Breast epithelium (tissue), 4 donors: ENCODE measurements around the gene TRPC4AP. TPM values are rescaled to one million over a fixed set of nuclear protein-coding genes. Genes with fewer than 3 reads are reported as not detected.

ENCODE experiments used
- DNase-seq, 2 donors: peaks; one replicate each; pipeline ENCODE4 v3.0.0-alpha.2; 2019; ENCODE audit warnings: low spot score in 2 of 2
- H3K27ac ChIP-seq, 2 donors: fragments of 200-600 bp; sonication (generic) in 1 of 2; one replicate each; pipeline ENCODE4 v1.5.1; 2016 to 2019; ENCODE audit warnings: mild to moderate bottlenecking in 1 of 2
- H3K27me3 ChIP-seq, 2 donors: fragments of 200-600 bp; sonication (generic) in 1 of 2; one replicate each; pipeline versions ENCODE4 v1.5.1 to v1.6.0; 2017 to 2019; ENCODE audit warnings: control low read depth in 1 of 2, mild to moderate bottlenecking in 1 of 2
- H3K36me3 ChIP-seq: fragments of 200-600 bp; one replicate; pipeline ENCODE4 v1.5.1; 2019
- H3K4me1 ChIP-seq, 2 donors: fragments of 200-600 bp; sonication (generic); one replicate each; pipeline ENCODE4 v1.5.1; 2016 to 2019; ENCODE audit warnings: control low read depth in 1 of 2
- H3K4me3 ChIP-seq, 3 donors: fragments of 200-600 bp; sonication (generic); 1 replicate in 2 of 3; 2 replicates in 1 of 3; pipeline ENCODE4 v1.5.1; 2016 to 2019; ENCODE audit warnings: mild to moderate bottlenecking in 3 of 3, moderate library complexity in 2 of 3
- H3K9me3 ChIP-seq, 2 donors: fragments of 200-600 bp; sonication (generic) in 1 of 2; one replicate each; pipeline ENCODE4 v1.5.1; 2016 to 2019; ENCODE audit warnings: control low read depth in 1 of 2
- POLR2A ChIP-seq: fragments of 450-650 bp; IDR thresholded peaks from one replicate; pipeline ENCODE4 v1.6.1; 2016; ENCODE audit warnings: antibody characterized with exemption, mild to moderate bottlenecking, moderate library complexity
- POLR2AphosphoS5 ChIP-seq, 3 donors: sonication (generic); formaldehyde crosslinking; IDR thresholded peaks; one replicate each; pipeline ENCODE4 v1.6.1; 2017; ENCODE audit warnings: antibody characterized with exemption in 3 of 3
- intact Hi-C: fragments of 100-400 bp; cut with DNase I; formaldehyde crosslinking; loops from one replicate; pipeline ENCODE4 v1.15.1; 2023; ENCODE audit warnings: low total_unique reads
- total RNA-seq, 3 donors: library from RNA; depleted of rRNA; stranded (reverse); fragments of >200 nt; gene quantifications; one replicate each; pipeline ENCODE4 v1.1.0, GENCODE V29; 2016
- TF ChIP-seq, protein P1 (sequence below), 3 donors: fragments of 450-650 bp; IDR thresholded peaks; one replicate each; pipeline ENCODE4 v1.5.1; 2016 to 2017; ENCODE audit warnings: antibody characterized with exemption in 3 of 3, mild to moderate bottlenecking in 3 of 3, moderate library complexity in 3 of 3

Gene TRPC4AP
- total RNA-seq, 3 donors from 2014 or later = 62.6 to 71.7 (median 69.5) TPM

DNA sequence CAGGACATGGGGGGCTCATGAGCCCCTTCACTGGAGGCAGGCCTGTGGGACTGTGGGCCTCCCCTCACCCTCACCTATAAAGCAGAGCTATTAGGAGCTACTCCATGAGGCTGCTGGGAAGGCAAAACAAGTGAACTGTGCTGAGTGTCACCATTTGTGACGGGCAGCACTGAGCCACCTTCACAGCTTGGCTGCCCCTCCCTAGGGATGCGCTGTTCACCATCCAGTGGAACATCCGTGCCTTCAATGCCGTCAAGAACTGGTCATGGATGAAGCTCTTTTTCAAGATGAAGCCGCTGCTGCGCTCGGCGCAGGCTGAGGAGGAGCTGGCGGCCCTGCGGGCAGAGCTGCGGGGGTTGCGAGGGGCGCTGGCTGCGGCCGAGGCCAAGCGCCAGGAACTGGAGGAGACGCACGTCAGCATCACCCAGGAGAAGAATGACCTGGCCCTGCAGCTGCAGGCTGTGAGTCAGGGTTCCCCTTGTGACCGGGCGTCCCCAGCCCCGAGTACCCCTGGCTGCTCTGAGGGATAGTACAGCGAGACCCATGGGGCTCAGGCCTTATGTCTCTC is 98.6 kb downstream of the TRPC4AP start:
- Histone ChIP-seq H3K4me3 (no peak overlapping the region), H3K4me1 (peaks cover 0 to 4% of the 10 kb centered on the region in 2 donors), H3K9me3 (no peaks in the 10 kb centered on the region), H3K27me3 (no peaks in the 10 kb centered on the region), H3K36me3 (no peaks in the 10 kb centered on the region), H3K27ac (peak overlapping the region; percentile 7 to 9)
- intact Hi-C loops = no loop called here
- TF ChIP-seq POLR2AphosphoS5 (IDR thresholded peaks at IDR 0.05) (no peak), POLR2A (no peak)
- TF ChIP-seq, protein P1, sequence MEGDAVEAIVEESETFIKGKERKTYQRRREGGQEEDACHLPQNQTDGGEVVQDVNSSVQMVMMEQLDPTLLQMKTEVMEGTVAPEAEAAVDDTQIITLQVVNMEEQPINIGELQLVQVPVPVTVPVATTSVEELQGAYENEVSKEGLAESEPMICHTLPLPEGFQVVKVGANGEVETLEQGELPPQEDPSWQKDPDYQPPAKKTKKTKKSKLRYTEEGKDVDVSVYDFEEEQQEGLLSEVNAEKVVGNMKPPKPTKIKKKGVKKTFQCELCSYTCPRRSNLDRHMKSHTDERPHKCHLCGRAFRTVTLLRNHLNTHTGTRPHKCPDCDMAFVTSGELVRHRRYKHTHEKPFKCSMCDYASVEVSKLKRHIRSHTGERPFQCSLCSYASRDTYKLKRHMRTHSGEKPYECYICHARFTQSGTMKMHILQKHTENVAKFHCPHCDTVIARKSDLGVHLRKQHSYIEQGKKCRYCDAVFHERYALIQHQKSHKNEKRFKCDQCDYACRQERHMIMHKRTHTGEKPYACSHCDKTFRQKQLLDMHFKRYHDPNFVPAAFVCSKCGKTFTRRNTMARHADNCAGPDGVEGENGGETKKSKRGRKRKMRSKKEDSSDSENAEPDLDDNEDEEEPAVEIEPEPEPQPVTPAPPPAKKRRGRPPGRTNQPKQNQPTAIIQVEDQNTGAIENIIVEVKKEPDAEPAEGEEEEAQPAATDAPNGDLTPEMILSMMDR (IDR thresholded peaks at IDR 0.05) = no peak
- DNase-seq = no peak

GRCh38 chr20:34992751-34993417 is 99.7 kb downstream of the TRPC4AP start:
- H3K36me3 ChIP-seq = no peaks in the 10 kb centered on the region
- H3K27me3 ChIP-seq = no peaks in the 10 kb centered on the region
- peaks cover 0 to 4% of the 10 kb centered on the region in 2 donors for H3K4me1 ChIP-seq
- H3K9me3 ChIP-seq = no peaks in the 10 kb centered on the region
- H3K4me3 ChIP-seq = no peak overlapping the region
- intact Hi-C loops = no loop called here
- H3K27ac ChIP-seq = no peak overlapping the region
- no peak for TF ChIP-seq POLR2A
- TF ChIP-seq, protein P1 (IDR thresholded peaks at IDR 0.05) = no peak
- TF ChIP-seq POLR2AphosphoS5 (IDR thresholded peaks at IDR 0.05) = no peak
- DNase-seq = no peak

GRCh38 chr20:34990661-34991214 is 101.9 kb downstream of the TRPC4AP start:
- no peaks in the 10 kb centered on the region for H3K9me3 ChIP-seq
- no peaks in the 10 kb centered on the region for H3K36me3 ChIP-seq
- H3K4me1 ChIP-seq = peaks cover 0 to 4% of the 10 kb centered on the region in 2 donors
- H3K27ac ChIP-seq = no peak overlapping the region
- H3K4me3 ChIP-seq = no peak overlapping the region
- no peaks in the 10 kb centered on the region for H3K27me3 ChIP-seq
- intact Hi-C loops = no loop called here
- TF ChIP-seq POLR2A = no peak
- TF ChIP-seq, protein P1 (IDR thresholded peaks at IDR 0.05) = no peak
- TF ChIP-seq POLR2AphosphoS5 (IDR thresholded peaks at IDR 0.05) = no peak
- DNase-seq = no peak

GRCh38 chr20:34990231-34990630 is 102.4 kb downstream of the TRPC4AP start:
- no peak for DNase-seq
- intact Hi-C loops = no loop called here
- no peak overlapping the region for H3K27ac ChIP-seq
- H3K4me1 ChIP-seq = peaks cover 0 to under 1% of the 10 kb centered on the region in 2 donors
- no peaks in the 10 kb centered on the region for H3K36me3 ChIP-seq
- no peaks in the 10 kb centered on the region for H3K27me3 ChIP-seq
- H3K4me3 ChIP-seq = no peak overlapping the region
- H3K9me3 ChIP-seq = no peaks in the 10 kb centered on the region
- TF ChIP-seq POLR2A (no peak), POLR2AphosphoS5 (IDR thresholded peaks at IDR 0.05) (no peak)
- TF ChIP-seq, protein P1 (IDR thresholded peaks at IDR 0.05) = no peak

DNA sequence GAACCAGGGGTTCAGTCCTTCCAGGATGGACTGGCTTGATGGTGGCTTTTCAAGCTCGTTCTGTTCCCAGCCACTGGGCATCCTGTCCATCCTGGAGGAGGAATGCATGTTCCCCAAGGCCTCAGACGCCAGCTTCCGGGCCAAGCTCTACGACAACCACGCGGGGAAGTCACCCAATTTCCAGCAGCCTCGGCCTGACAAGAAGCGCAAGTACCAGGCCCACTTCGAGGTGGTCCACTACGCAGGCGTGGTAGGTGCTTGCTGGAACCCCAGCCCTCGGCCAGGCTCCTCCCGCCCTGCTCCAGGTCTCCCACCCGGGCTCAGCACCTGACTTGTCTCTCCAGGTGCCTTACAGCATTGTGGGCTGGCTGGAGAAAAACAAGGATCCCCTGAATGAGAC is 102.9 kb downstream of the TRPC4AP start:
- Histone ChIP-seq H3K36me3 (no peaks in the 10 kb centered on the region), H3K9me3 (no peaks in the 10 kb centered on the region), H3K4me3 (no peak overlapping the region), H3K27me3 (peaks cover 0 to under 1% of the 10 kb centered on the region in 2 donors), H3K27ac (no peak overlapping the region), H3K4me1 (no peaks in the 10 kb centered on the region)
- TF ChIP-seq, protein P1 (IDR thresholded peaks at IDR 0.05) = no peak
- TF ChIP-seq POLR2A (no peak), POLR2AphosphoS5 (IDR thresholded peaks at IDR 0.05) (no peak)
- no peak for DNase-seq
- intact Hi-C loops = no loop called here
